Pericardium fibroblast (primary cell): ENCODE measurements around the gene RASSF4. TPM values are rescaled to one million over a fixed set of nuclear protein-coding genes. Genes with fewer than 3 reads are reported as not detected.

Source experiments
- total RNA-seq: library from RNA; depleted of rRNA; stranded (reverse); fragments of >200 nt; gene quantifications from 2 replicates; pipeline ENCODE4 v1.2.3, GENCODE V29; 2015

The RASSF4 gene, protein sequence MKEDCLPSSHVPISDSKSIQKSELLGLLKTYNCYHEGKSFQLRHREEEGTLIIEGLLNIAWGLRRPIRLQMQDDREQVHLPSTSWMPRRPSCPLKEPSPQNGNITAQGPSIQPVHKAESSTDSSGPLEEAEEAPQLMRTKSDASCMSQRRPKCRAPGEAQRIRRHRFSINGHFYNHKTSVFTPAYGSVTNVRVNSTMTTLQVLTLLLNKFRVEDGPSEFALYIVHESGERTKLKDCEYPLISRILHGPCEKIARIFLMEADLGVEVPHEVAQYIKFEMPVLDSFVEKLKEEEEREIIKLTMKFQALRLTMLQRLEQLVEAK
- 4.0 and 10.5 TPM in 2 replicates for total RNA-seq

DNA sequence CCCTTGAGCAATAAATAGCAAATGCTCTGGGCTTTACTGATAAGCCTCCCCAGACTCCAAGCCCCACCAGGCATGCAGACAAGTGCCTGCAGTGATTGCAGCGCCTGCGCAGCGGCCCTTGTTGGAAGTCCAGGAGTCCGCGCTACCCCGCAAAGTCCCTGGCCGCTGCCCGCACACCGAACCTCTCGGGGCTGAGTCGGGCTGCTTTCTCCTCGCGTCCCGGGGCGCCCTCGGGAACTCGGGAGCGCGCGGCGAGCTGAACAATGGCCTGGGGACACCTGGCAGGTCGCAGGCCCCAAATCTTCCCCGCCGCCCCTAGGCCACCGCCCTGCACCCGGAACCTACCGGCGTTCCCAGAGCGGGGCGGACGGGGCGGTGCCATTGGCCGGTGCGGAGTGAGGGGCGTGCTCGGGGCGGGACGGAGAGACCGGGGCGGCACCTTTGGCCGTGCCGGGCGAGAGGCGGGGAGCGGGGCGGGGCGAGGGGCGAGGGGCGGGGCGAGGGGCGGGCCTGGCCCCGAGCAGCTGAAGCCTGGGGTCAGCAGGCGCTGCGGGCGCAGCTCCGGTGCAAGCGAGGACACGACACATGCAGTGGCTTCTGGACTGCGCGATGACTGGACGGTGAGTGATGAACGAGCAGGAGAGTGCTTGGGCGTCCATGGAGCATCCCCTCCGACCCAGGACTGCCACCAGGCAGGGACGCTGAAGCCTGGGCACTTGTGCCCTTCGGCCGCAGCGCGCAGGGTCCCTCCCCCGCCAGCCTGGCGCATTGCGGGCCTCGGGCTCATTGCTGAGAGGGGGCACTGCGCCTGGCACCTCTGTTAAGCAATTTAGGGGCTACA lies at the start of gene RASSF4:
TSS of gene RASSF4 (plus strand) at position 556 of the 841 bp plus-strand sequence. CDS start 10,401 bp downstream, outside the sequence.

DNA sequence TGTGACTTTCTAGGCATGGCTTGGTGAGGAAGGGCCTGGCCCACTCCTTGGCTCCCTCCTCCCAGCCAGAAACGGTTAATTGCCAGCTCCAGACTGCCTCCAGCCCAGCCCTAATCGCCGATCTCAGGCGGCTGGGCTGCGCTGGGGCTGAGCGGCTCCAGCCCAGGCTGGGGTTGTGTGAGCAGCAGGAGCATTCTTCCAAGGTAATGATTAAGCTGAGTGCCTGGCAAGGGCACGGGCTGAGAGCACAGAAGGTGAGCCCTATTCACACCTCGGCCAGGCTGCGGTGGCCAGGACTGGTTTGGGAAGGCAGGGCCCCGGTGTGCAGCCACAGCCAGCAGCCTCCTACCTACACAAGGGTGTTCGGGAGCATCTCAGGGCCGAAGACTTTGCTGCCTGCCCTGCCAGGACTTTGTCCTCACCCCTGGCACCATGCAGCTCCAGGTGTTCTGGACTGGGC lies 48.5 kb upstream of the RASSF4 start, which contains the start of gene TMEM72:
TSS of gene TMEM72 (plus strand) at position 257 of the 460 bp plus-strand sequence. CDS start at position 433, 176 bp downstream.

DNA sequence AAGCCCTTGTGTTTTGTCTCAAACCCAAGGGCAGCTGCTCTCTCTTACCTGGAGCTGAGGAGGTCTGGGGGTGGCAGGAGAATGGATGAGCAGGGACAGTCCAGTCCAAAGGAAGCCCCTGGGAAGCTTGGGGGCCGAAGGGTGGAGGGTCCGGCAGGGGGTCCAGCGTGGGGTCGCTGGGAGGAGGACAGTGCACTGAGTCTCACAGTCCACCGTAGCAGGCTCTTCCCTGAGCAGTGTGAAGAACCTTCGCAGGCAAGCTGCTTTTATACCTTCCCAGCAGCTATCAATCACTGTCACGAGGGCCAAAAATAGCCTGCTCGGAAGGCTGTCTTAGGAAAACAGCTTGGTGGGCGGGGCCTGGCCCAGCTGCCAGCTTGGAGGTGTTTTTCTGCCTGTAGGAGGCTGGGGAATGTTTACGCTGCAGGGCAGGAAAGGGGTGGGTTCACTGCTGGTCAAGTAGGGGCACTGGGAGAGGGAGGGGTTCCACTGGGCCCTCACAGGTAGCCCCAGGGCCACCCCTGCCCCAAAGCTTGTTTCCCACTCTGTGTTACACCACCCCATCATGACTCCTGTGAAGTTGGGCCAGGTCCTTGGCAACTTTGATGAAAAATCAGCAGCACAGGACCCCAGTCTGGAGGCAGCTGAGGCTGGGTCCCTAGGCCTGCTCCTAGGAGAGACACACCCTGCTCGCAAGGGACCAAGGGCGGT lies 19.1 kb downstream of the RASSF4 start, which contains the start of gene DEPP1:
TSS of gene DEPP1 (minus strand) at position 240 of the 711 bp plus-strand sequence. CDS start 779 bp downstream, outside the sequence.

DNA sequence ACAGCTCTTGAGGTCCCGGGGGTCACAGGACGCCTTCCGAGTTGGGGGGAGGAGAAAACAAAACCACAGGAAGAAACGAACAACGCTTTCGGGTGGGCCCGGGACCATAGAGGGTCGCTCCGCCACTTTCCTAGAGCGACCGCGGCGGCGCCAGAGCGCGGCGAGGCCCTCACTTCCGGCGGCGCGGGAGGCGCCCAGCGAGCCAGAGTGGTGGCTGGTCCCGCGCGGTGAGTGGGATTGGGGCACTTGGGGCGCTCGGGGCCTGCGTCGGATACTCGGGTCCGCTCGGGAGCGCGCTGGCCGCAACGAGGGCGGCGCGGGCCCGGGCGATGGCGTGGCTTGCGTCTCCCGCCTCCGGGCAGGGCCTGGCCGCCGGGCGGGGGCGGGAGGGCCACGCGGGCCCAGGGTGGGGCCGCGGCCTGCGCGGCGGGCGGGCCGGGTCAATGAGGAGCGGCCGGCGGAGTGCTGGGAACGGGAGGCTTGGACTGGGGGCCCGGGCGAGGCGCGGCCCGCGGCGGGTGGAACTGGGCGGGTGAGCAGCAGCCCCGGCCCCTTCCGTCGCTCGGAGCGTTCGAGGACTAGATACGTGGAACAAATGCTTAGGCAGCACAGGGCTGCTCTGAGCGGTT lies 41.3 kb downstream of the RASSF4 start, which contains the start of gene ZNF22:
TSS of gene ZNF22 (plus strand) at position 172 of the 629 bp plus-strand sequence. CDS start 2,446 bp downstream, outside the sequence.

Other genes with a start within 250 kb of the RASSF4 start
- gene TMEM72, start 48.5 kb upstream of the RASSF4 start, total RNA-seq, result 0.17 TPM in 1 of 2 replicates, not detected in the other
- 40.1 and 98.1 TPM in 2 replicates for gene DEPP1, start 19.0 kb downstream of the RASSF4 start, total RNA-seq
- 9.8 and 18.2 TPM in 2 replicates for gene ZNF22, start 41.1 kb downstream of the RASSF4 start, total RNA-seq